A549 (cell line): Measurements from ENCODE around the gene KDELR3. TPM values are rescaled to one million over a fixed set of nuclear protein-coding genes. Genes with fewer than 3 reads are reported as not detected.

Source experiments
- ATAC-seq, 2 experiments: fragments of 200-7000 bp in 1 of 2; fragments of >200 bp in 1 of 2; cut with Nextera tagmentation in 1 of 2; cut with Tn5 transposase in 1 of 2; 3 replicates each; pipeline versions ENCODE4 v1.8.0 to v1.9.1; 2018 to 2020; ENCODE audit warnings: mild to moderate bottlenecking in 1 of 2, moderate library complexity in 1 of 2
- CTCF ChIA-PET: fragments of 300-600 bp; sonication (Branson Sonifier 250); formaldehyde crosslinking; extraction: SDS; loops from one replicate; lab custom pipeline; 2021; ENCODE audit warnings: antibody characterized with exemption, inconsistent platforms; lab: Yijun Ruan, JAX
- POLR2A ChIA-PET: fragments of 350-600 bp; formaldehyde crosslinking; extraction: SDS; loops from one replicate; lab custom pipeline; 2021; ENCODE audit warnings: antibody characterized with exemption, inconsistent platforms; lab: Yijun Ruan, JAX
- DNase-seq, 2 experiments: peaks; one replicate each; pipeline versions ENCODE4 v3.0.0 to v3.0.0-alpha.2; 2011 to 2016; ENCODE audit warnings: low read depth in 1 of 2, low spot score in 1 of 2
- FAIRE-seq: peaks from 2 replicates; lab custom pipeline; 2011; peaks lifted over from hg19 to GRCh38; lab: Jason Lieb, UNC
- H3K27ac ChIP-seq, 2 experiments: fragments of >200 bp; sonication (Bioruptor Twin); formaldehyde crosslinking; 3 replicates each; pipeline ENCODE4 v1.5.1; 2016 to 2017
- H3K4me1 ChIP-seq: fragments of >200 bp; sonication (Bioruptor Twin); formaldehyde crosslinking; 3 replicates; pipeline ENCODE4 v1.6.1; 2016
- H3K4me2 ChIP-seq: fragments of >200 bp; sonication (Bioruptor Twin); formaldehyde crosslinking; 3 replicates; pipeline ENCODE4 v1.6.1; 2016
- H3K4me3 ChIP-seq: fragments of >200 bp; sonication (Bioruptor Twin); formaldehyde crosslinking; 3 replicates; pipeline ENCODE4 v1.5.1; 2016
- H3K9me3 ChIP-seq: fragments of >200 bp; sonication (Bioruptor Twin); formaldehyde crosslinking; 3 replicates; pipeline ENCODE4 v1.6.1; 2016
- CBX2 ChIP-seq: fragments of 200-600 bp; sonication (generic); IDR thresholded peaks from 2 replicates; pipeline ENCODE4 v1.6.1; 2016; ENCODE audit warnings: low read depth, mild to moderate bottlenecking, borderline replicate concordance
- CHD2 ChIP-seq: fragments of 150-350 bp; IDR thresholded peaks from 2 replicates; pipeline ENCODE4 v1.6.1; 2014; ENCODE audit warnings: low read length; ENCODE audit not compliant: partially characterized antibody
- EP300 ChIP-seq, 2 experiments: fragments of >200 bp; sonication (Bioruptor Twin); formaldehyde crosslinking; IDR thresholded peaks; 2 replicates in 1 of 2; 3 replicates in 1 of 2; pipeline ENCODE4 v1.6.1; 2016 to 2017
- FOXS1 ChIP-seq: fragments of 250-450 bp; sonication (Bioruptor Pico); IDR thresholded peaks from 2 replicates; pipeline ENCODE4 v1.5.0; 2020; ENCODE audit warnings: mild to moderate bottlenecking, moderate library complexity
- GATA3 ChIP-seq: IDR thresholded peaks from 2 replicates; pipeline ENCODE4 v1.6.1; 2012; ENCODE audit warnings: borderline replicate concordance
- HOXB13 ChIP-seq: fragments of 250-450 bp; sonication (Bioruptor Pico); IDR thresholded peaks from 2 replicates; pipeline ENCODE4 v1.5.0; 2020; ENCODE audit warnings: low read depth, mild to moderate bottlenecking, moderate library complexity
- JUN ChIP-seq, 2 experiments: fragments of >200 bp; sonication (Bioruptor Twin); formaldehyde crosslinking; IDR thresholded peaks; 2 replicates in 1 of 2; 3 replicates in 1 of 2; pipeline ENCODE4 v1.6.1; 2016 to 2017
- KDM1A ChIP-seq: fragments of 200-600 bp; sonication (generic); IDR thresholded peaks from 2 replicates; pipeline ENCODE4 v1.6.1; 2016; ENCODE audit warnings: low read depth, mild to moderate bottlenecking
- KDM5A ChIP-seq: fragments of 200-600 bp; sonication (generic); IDR thresholded peaks from 2 replicates; pipeline ENCODE4 v1.6.1; 2016; ENCODE audit warnings: antibody characterized with exemption, mild to moderate bottlenecking
- NFE2L2 ChIP-seq: fragments of 150-350 bp; conservative IDR thresholded peaks from 2 replicates; pipeline ENCODE4 v1.6.1; 2014; ENCODE audit warnings: low read length
- NPAS2 ChIP-seq: fragments of 250-450 bp; sonication (Bioruptor Pico); IDR thresholded peaks from 2 replicates; pipeline ENCODE4 v1.8.0; 2022; ENCODE audit warnings: mild to moderate bottlenecking, moderate library complexity, borderline replicate concordance
- PHF8 ChIP-seq: fragments of 200-600 bp; sonication (generic); IDR thresholded peaks from 2 replicates; pipeline ENCODE4 v1.6.1; 2016; ENCODE audit warnings: low read depth, mild to moderate bottlenecking, antibody characterized with exemption, moderate library complexity, borderline replicate concordance
- RAD21 ChIP-seq, 2 experiments: fragments of >200 bp in 1 of 2; sonication (Bioruptor Twin) in 1 of 2; formaldehyde crosslinking in 1 of 2; IDR thresholded peaks in 1 of 2; conservative IDR thresholded peaks in 1 of 2; 2 replicates in 1 of 2; 3 replicates in 1 of 2; pipeline ENCODE4 v1.6.1; 2012 to 2018; ENCODE audit warnings: inconsistent platforms in 1 of 2
- RARB ChIP-seq: fragments of 250-450 bp; sonication (Bioruptor Pico); IDR thresholded peaks from 2 replicates; pipeline ENCODE4 v1.8.0; 2021; ENCODE audit warnings: mild to moderate bottlenecking, moderate library complexity
- SREBF2 ChIP-seq: fragments of 450-650 bp; IDR thresholded peaks from 2 replicates; pipeline ENCODE4 v1.6.1; 2014; ENCODE audit warnings: mild to moderate bottlenecking, moderate library complexity
- TFCP2L1 ChIP-seq: fragments of 250-450 bp; sonication (Bioruptor Pico); IDR thresholded peaks from 2 replicates; pipeline ENCODE4 v1.5.0; 2021; ENCODE audit warnings: mild to moderate bottlenecking
- ZC3H11A ChIP-seq: fragments of 450-650 bp; IDR thresholded peaks from 2 replicates; pipeline ENCODE4 v1.6.1; 2014; ENCODE audit warnings: antibody characterized with exemption, mild to moderate bottlenecking
- ZFP36 ChIP-seq: fragments of 450-650 bp; IDR thresholded peaks from 2 replicates; pipeline ENCODE4 v1.6.1; 2014; ENCODE audit warnings: borderline replicate concordance; ENCODE audit not compliant: partially characterized antibody
- ZNF302 ChIP-seq: fragments of 250-450 bp; sonication (Bioruptor Pico); IDR thresholded peaks from 2 replicates; pipeline ENCODE4 v1.9.0; 2021; ENCODE audit warnings: inconsistent platforms, mild to moderate bottlenecking, moderate library complexity
- ZSCAN20 ChIP-seq: fragments of 250-450 bp; sonication (Bioruptor Pico); IDR thresholded peaks from 2 replicates; pipeline ENCODE4 v1.8.0; 2022; ENCODE audit warnings: mild to moderate bottlenecking, moderate library complexity
- WGBS: methylation state at CpG from one replicate; pipeline ENCODE4 v1.1.6; 2017; ENCODE audit errors: missing lambda C conversion rate; 5-methylcytosine and 5-hydroxymethylcytosine counted together
- polyA plus RNA-seq, 4 experiments: library from polyadenylated mRNA; depleted of rRNA in 3 of 4; stranded (reverse); fragments of >200 nt; fragmentation: RNase III in 1 of 4; extraction: RNeasy Plus Mini Kit Qiagen cat#74134 plus additional on column Dnase treatment in 1 of 4; gene quantifications; 2 replicates in 3 of 4; 3 replicates in 1 of 4; pipeline ENCODE4 v1.2.3, GENCODE V29; 2011 to 2017
- TF ChIP-seq, protein P1 (sequence below): fragments of 250-450 bp; sonication (Bioruptor Pico); IDR thresholded peaks from 2 replicates; pipeline ENCODE4 v1.5.0; 2021; ENCODE audit warnings: mild to moderate bottlenecking, moderate library complexity, borderline replicate concordance
- TF ChIP-seq, protein P2 (sequence below): fragments of >200 bp; sonication (Bioruptor Twin); formaldehyde crosslinking; IDR thresholded peaks from 2 replicates; pipeline ENCODE4 v1.6.1; 2016
- TF ChIP-seq, protein P3 (sequence below): fragments of 200-600 bp; sonication (generic); IDR thresholded peaks from 2 replicates; pipeline ENCODE4 v1.6.1; 2016; ENCODE audit warnings: antibody characterized with exemption, mild to moderate bottlenecking, moderate library complexity
- TF ChIP-seq, protein P4 (sequence below): fragments of >200 bp; sonication (Bioruptor Twin); formaldehyde crosslinking; IDR thresholded peaks from 3 replicates; pipeline ENCODE4 v1.6.1; 2016
- TF ChIP-seq, protein P5 (sequence below): fragments of 150-350 bp; IDR thresholded peaks from 2 replicates; pipeline ENCODE4 v1.6.1; 2014; ENCODE audit warnings: low read depth, mild to moderate bottlenecking, low read length

Gene KDELR3
- polyA plus RNA-seq, 2 of the 4 experiments (the other 2 are of a cell fraction), result 12.2 to 32.8 TPM

DNA sequence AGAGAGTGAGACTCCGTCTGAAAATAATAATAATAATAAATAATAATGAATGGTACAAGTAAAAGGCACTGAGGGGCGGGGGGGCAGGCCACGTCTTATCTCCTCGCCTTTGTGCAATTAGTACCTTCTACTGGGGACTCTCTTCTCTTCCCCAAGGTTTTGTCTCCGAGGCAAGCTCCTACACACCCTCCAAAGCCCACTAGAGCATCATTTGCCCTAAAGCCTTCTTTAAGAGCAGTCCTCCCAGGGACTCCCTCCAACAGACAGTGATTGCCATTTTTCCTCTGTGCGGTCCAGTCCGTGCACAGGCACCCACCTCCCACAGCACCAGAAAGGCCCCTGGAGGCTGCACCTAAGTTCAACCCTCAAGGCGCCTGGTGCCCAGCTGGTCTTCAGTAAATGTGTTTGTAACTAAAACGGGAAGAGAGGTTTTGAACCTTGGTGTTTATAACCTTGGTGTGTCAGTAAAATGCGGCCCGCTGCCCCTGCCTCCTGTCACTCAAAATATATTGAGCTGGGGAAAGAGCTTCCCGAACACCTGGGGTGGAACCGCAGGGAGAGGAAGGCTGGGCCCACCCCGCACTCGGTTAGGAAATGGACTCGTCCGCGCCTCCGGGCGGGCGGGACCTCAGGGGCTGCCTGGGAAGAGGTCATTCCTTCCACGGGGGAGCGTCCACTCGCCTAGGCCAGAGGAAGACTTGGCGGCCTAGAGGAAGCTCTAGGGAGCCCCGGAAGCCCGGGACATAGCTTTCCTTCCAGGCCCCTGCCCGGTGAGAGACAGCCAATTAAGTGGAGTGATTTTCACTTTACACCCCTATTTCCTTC is 4.7 kb upstream of the KDELR3 start:
- ATAC-seq, result no peak
- Histone ChIP-seq H3K4me1 (peaks cover 7% of the 10 kb centered on the region; the same call in 2 of the 3 replicates), H3K27ac (no peak overlapping the region), H3K9me3 (no peaks in the 10 kb centered on the region), H3K4me3 (no peak overlapping the region), H3K4me2 (no peak overlapping the region)
- DNase-seq, result no peak
- ChIA-PET CTCF (no interaction called here), POLR2A (no interaction called here)
- TF ChIP-seq, protein P1, sequence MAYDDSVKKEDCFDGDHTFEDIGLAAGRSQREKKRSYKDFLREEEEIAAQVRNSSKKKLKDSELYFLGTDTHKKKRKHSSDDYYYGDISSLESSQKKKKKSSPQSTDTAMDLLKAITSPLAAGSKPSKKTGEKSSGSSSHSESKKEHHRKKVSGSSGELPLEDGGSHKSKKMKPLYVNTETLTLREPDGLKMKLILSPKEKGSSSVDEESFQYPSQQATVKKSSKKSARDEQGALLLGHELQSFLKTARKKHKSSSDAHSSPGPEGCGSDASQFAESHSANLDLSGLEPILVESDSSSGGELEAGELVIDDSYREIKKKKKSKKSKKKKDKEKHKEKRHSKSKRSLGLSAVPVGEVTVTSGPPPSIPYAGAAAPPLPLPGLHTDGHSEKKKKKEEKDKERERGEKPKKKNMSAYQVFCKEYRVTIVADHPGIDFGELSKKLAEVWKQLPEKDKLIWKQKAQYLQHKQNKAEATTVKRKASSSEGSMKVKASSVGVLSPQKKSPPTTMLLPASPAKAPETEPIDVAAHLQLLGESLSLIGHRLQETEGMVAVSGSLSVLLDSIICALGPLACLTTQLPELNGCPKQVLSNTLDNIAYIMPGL (CRISPR knock-in tag), result no peak
- TF ChIP-seq, protein P2, sequence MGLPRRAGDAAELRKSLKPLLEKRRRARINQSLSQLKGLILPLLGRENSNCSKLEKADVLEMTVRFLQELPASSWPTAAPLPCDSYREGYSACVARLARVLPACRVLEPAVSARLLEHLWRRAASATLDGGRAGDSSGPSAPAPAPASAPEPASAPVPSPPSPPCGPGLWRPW, result no peak
- TF ChIP-seq PHF8 (no peak), SREBF2 (no peak), KDM5A (no peak), ZNF302 (no peak), KDM1A (no peak), CHD2 (no peak), RAD21 (conservative IDR thresholded peaks at IDR 0.05 in 1 of 2, IDR thresholded peaks at IDR 0.05 in 1 of 2) (no peak), TFCP2L1 (CRISPR knock-in tag) (no peak), JUN (IDR thresholded peaks at IDR 0.05) (no peak), RARB (no peak), ZFP36 (no peak), NFE2L2 (no peak), EP300 (IDR thresholded peaks at IDR 0.05) (no peak), FOXS1 (no peak), CBX2 (no peak)
- TF ChIP-seq, protein P3, sequence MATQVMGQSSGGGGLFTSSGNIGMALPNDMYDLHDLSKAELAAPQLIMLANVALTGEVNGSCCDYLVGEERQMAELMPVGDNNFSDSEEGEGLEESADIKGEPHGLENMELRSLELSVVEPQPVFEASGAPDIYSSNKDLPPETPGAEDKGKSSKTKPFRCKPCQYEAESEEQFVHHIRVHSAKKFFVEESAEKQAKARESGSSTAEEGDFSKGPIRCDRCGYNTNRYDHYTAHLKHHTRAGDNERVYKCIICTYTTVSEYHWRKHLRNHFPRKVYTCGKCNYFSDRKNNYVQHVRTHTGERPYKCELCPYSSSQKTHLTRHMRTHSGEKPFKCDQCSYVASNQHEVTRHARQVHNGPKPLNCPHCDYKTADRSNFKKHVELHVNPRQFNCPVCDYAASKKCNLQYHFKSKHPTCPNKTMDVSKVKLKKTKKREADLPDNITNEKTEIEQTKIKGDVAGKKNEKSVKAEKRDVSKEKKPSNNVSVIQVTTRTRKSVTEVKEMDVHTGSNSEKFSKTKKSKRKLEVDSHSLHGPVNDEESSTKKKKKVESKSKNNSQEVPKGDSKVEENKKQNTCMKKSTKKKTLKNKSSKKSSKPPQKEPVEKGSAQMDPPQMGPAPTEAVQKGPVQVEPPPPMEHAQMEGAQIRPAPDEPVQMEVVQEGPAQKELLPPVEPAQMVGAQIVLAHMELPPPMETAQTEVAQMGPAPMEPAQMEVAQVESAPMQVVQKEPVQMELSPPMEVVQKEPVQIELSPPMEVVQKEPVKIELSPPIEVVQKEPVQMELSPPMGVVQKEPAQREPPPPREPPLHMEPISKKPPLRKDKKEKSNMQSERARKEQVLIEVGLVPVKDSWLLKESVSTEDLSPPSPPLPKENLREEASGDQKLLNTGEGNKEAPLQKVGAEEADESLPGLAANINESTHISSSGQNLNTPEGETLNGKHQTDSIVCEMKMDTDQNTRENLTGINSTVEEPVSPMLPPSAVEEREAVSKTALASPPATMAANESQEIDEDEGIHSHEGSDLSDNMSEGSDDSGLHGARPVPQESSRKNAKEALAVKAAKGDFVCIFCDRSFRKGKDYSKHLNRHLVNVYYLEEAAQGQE, result no peak
- WGBS, result 87% methylated on average over 26 of the region's 28 CpGs
- no peak for FAIRE-seq

DNA sequence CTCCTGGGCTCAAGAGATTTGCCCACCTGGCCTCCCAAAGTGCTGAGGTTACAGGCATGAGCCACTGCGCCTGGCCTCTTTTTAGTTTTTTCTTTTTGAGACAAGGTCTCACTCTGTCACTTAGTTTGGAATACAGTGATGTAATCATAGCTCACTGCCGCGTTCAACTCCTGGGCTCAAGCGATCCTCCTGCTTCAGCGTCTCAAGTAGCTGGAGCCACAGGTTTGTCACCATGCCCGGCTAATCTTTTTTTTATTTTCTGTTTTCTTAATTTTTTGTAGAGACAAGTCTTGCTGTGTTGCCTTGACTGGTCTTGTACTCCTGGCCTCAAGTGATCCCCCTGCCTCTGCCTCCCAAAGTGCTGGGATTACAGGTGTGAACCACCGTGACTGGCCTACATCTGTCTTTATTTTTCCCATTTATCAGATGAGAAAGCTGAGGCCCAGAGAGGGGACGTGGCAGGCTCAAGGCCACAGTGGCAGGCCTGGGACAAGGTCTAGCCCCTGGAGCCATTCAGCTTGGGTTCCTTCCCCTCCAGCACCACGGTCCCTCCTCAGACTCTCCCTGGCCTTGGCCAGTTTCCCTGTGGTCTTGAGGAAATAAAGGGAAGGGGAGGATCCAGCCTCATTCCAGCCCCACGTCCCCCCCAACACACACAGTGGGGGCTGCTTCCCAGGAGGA is 2.8 kb upstream of the KDELR3 start:
- Histone ChIP-seq H3K4me1 (peaks cover 13% of the 10 kb centered on the region), H3K4me3 (no peak overlapping the region), H3K9me3 (no peaks in the 10 kb centered on the region), H3K4me2 (no peak overlapping the region), H3K27ac (no peak overlapping the region)
- no peak for DNase-seq
- FAIRE-seq, result no peak
- WGBS, result 91% methylated on average over 9 of the region's 10 CpGs
- ChIA-PET POLR2A (no interaction called here), CTCF (no interaction called here)
- no peak for ATAC-seq
- TF ChIP-seq ZC3H11A, result no peak
- TF ChIP-seq ZSCAN20 (CRISPR knock-in tag), result no peak
- TF ChIP-seq KDM5A, result no peak
- TF ChIP-seq CBX2, result no peak
- TF ChIP-seq, protein P4, sequence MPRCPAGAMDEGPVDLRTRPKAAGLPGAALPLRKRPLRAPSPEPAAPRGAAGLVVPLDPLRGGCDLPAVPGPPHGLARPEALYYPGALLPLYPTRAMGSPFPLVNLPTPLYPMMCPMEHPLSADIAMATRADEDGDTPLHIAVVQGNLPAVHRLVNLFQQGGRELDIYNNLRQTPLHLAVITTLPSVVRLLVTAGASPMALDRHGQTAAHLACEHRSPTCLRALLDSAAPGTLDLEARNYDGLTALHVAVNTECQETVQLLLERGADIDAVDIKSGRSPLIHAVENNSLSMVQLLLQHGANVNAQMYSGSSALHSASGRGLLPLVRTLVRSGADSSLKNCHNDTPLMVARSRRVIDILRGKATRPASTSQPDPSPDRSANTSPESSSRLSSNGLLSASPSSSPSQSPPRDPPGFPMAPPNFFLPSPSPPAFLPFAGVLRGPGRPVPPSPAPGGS, result no peak
- TF ChIP-seq HOXB13 (CRISPR knock-in tag), result no peak
- TF ChIP-seq, protein P5, sequence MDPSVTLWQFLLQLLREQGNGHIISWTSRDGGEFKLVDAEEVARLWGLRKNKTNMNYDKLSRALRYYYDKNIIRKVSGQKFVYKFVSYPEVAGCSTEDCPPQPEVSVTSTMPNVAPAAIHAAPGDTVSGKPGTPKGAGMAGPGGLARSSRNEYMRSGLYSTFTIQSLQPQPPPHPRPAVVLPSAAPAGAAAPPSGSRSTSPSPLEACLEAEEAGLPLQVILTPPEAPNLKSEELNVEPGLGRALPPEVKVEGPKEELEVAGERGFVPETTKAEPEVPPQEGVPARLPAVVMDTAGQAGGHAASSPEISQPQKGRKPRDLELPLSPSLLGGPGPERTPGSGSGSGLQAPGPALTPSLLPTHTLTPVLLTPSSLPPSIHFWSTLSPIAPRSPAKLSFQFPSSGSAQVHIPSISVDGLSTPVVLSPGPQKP, result no peak
- TF ChIP-seq, protein P1 (CRISPR knock-in tag), result no peak
- no peak for TF ChIP-seq GATA3
- TF ChIP-seq NPAS2, result no peak
